Left lung (tissue), 10 donors: ENCODE data around the gene RSRC1. TPM values are rescaled to one million over a fixed set of nuclear protein-coding genes. Genes with fewer than 3 reads are reported as not detected.
A peak's percentile ranks its signal among the peaks of the same experiment; 100 is the strongest.
"Not testable (repeated sequence)": the region's sequence is repeated elsewhere in the genome, so short reads cannot be mapped to it uniquely, and the experiment has no call there.

Source experiments
- ATAC-seq: fragments of 200-7000 bp; cut with Tn5 transposase; one replicate; pipeline ENCODE4 v1.9.1; 2020; ENCODE audit warnings: moderate library complexity
- DNase-seq, 4 donors: peaks; one replicate each; pipeline ENCODE4 v3.0.0-alpha.2; 2013 to 2020
- H3K27ac ChIP-seq, 2 donors: fragments of 200-600 bp; sonication (generic) in 1 of 2; one replicate each; pipeline versions ENCODE4 v1.5.0 to v1.8.0; 2020 to 2021
- H3K27me3 ChIP-seq, 2 donors: fragments of 200-600 bp; sonication (generic) in 1 of 2; one replicate each; pipeline versions ENCODE4 v1.5.0 to v1.8.0; 2020 to 2021
- H3K36me3 ChIP-seq, 2 donors: fragments of 200-600 bp; sonication (generic) in 1 of 2; one replicate each; pipeline versions ENCODE4 v1.5.0 to v1.8.0; 2020 to 2021
- H3K4me1 ChIP-seq, 2 donors: fragments of 200-600 bp; one replicate each; pipeline ENCODE4 v1.8.0; 2021
- H3K4me3 ChIP-seq, 2 donors: fragments of 200-600 bp; sonication (generic) in 1 of 2; one replicate each; pipeline versions ENCODE4 v1.5.0 to v1.8.0; 2020 to 2021; ENCODE audit warnings: mild to moderate bottlenecking in 1 of 2
- H3K9me3 ChIP-seq, 2 donors: fragments of 200-600 bp; sonication (generic) in 1 of 2; one replicate each; pipeline versions ENCODE4 v1.5.0 to v1.8.0; 2020 to 2021
- CTCF ChIP-seq, 2 donors: fragments of 200-600 bp; sonication (generic) in 1 of 2; IDR thresholded peaks; one replicate each; pipeline versions ENCODE4 v1.5.0 to v1.8.0; 2021; ENCODE audit warnings: antibody characterized with exemption in 2 of 2
- intact Hi-C, 2 donors: fragments of 100-400 bp; cut with DNase I; formaldehyde crosslinking; loops; one replicate each; pipeline versions ENCODE4 v1.11.2 to v1.14.2; 2022
- polyA plus RNA-seq, 6 donors: library from polyadenylated mRNA; unstranded; fragments of 120-200 nt; gene quantifications; one replicate each; pipeline ENCODE4 v1.2.1, GENCODE V29; 2013; ENCODE audit not compliant: insufficient read length in 6 of 6
- total RNA-seq, 2 donors: library from RNA; stranded (reverse); fragmentation: NEBNext Ultra II Directional; extraction: Animal tissue kit (Norgen Biotek cat#: 25700); gene quantifications; one replicate each; pipeline ENCODE4 v1.2.1, GENCODE V29; 2021
- donor health status: DM: no; HTN: yes; CAD: no.
- donor health status: DM: no; HTN: no; CAD: no.

Gene RSRC1
- total and polyA plus RNA-seq, 8 donors: 23.7 to 30.7 (median 27.6) TPM

GRCh38 chr3:158535918-158536317 lies 426.0 kb downstream of the RSRC1 start:
- no peak for TF ChIP-seq CTCF (IDR thresholded peaks at IDR 0.05)
- intact Hi-C loops: no loop called here
- no peak overlapping the region for H3K27ac ChIP-seq

GRCh38 chr3:158539414-158540014 lies 429.6 kb downstream of the RSRC1 start:
- intact Hi-C loops: no loop called here
- Histone ChIP-seq H3K27ac (no peak overlapping the region), H3K36me3 (no peaks in the 10 kb centered on the region), H3K27me3 (no peaks in the 10 kb centered on the region), H3K4me3 (no peak overlapping the region), H3K9me3 (no peaks in the 10 kb centered on the region), H3K4me1 (no peaks in the 10 kb centered on the region)
- DNase-seq (peak in 2 of 4 donors; percentile 30 to 54), ATAC-seq (peak; percentile 73)
- peak in 1 of 2 donors; percentile 41 for TF ChIP-seq CTCF (IDR thresholded peaks at IDR 0.05)

More at GRCh38 chr3:158535918-158536317, 426.0 kb downstream of the RSRC1 start:
- no peaks in the 10 kb centered on the region for H3K36me3 ChIP-seq
- no peak overlapping the region for H3K4me3 ChIP-seq
- H3K27me3 ChIP-seq: no peaks in the 10 kb centered on the region
- no peak for DNase-seq
- no peaks in the 10 kb centered on the region for H3K9me3 ChIP-seq
- peaks cover 0 to 2% of the 10 kb centered on the region in 2 donors for H3K4me1 ChIP-seq
- ATAC-seq: no peak

- Histone ChIP-seq H3K27ac (no peak overlapping the region), H3K9me3 (no peaks in the 10 kb centered on the region), H3K36me3 (no peaks in the 10 kb centered on the region), H3K4me3 (no peak overlapping the region), H3K27me3 (no peaks in the 10 kb centered on the region), H3K4me1 (no peaks in the 10 kb centered on the region)
- intact Hi-C loops: no loop called here
- ATAC-seq (no peak), DNase-seq (no peak)
- TF ChIP-seq CTCF (IDR thresholded peaks at IDR 0.05): no peak
Observed at GRCh38 chr3:158540066-158540465, 430.2 kb downstream of the RSRC1 start.

GRCh38 chr3:158548691-158549090 lies 438.8 kb downstream of the RSRC1 start:
- DNase-seq (peak in 2 of 4 donors; percentile 38 to 54), ATAC-seq (no peak)
- Histone ChIP-seq H3K4me3 (no peak overlapping the region), H3K27ac (no peak overlapping the region), H3K27me3 (no peaks in the 10 kb centered on the region), H3K36me3 (peaks cover 0 to 3% of the 10 kb centered on the region in 2 donors), H3K4me1 (no peaks in the 10 kb centered on the region), H3K9me3 (no peaks in the 10 kb centered on the region)
- TF ChIP-seq CTCF (IDR thresholded peaks at IDR 0.05): no peak
- intact Hi-C loops: no loop called here

GRCh38 chr3:158549938-158550337 lies 440.0 kb downstream of the RSRC1 start:
- H3K36me3 ChIP-seq, H3K27ac ChIP-seq, ATAC-seq, H3K4me3 ChIP-seq, H3K4me1 ChIP-seq, H3K27me3 ChIP-seq, DNase-seq, H3K9me3 ChIP-seq, intact Hi-C loops: not testable (repeated sequence)

- DNase-seq: no peak
- TF ChIP-seq CTCF (IDR thresholded peaks at IDR 0.05): no peak
- Histone ChIP-seq H3K9me3 (no peaks in the 10 kb centered on the region), H3K4me1 (no peaks in the 10 kb centered on the region), H3K36me3 (peaks cover 0 to 3% of the 10 kb centered on the region in 2 donors), H3K27me3 (no peaks in the 10 kb centered on the region), H3K4me3 (no peak overlapping the region), H3K27ac (no peak overlapping the region)
- no peak for ATAC-seq
- intact Hi-C loops: no loop called here
Observed at GRCh38 chr3:158552124-158552523, 442.2 kb downstream of the RSRC1 start.
